DMS79 treated with DMSO at 0.1 percent for 48 hours (cell line): ENCODE measurements around the gene MAGI2.
"Not testable (repeated sequence)": the region's sequence is repeated elsewhere in the genome, so short reads cannot be mapped to it uniquely, and the experiment has no call there.

Experiments used
- DNase-seq: peaks from one replicate; lab custom pipeline; 2025; lab: John Stamatoyannopoulos, UW

The MAGI2 gene

DNA sequence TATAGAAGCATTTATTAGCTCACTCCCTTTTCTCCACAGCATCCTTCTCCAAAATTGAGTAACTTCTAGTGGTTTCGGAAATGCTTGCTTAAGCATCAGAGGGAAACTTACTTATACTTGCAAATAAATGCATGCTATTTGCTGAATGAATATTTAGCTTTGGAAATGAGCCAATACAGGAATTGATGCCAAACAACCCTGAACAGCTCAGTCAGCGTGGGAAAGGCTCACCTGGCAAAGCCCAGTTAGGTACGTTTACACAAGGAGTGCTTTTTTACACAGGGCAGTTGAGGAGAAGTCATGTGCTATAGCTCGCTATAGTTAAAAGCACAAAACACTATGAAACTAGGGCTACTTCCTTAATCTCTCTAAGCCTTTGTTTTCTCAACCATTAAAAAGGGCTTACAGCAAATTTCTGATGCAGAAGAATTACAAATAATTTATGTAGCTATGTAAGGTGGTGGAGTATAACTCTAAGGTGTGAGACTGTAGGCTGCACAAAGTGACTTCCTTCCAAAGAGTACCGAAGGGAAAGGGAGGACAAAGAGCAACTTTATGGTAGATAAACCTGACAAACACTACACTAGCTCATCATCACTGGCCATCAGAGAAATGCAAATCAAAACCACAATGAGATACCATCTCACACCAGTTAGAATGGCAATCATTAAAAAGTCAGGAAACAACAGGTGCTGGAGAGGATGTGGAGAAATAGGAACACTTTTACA lies 1156.7 kb downstream of the MAGI2 start:
- peak; percentile 52 for DNase-seq

DNA sequence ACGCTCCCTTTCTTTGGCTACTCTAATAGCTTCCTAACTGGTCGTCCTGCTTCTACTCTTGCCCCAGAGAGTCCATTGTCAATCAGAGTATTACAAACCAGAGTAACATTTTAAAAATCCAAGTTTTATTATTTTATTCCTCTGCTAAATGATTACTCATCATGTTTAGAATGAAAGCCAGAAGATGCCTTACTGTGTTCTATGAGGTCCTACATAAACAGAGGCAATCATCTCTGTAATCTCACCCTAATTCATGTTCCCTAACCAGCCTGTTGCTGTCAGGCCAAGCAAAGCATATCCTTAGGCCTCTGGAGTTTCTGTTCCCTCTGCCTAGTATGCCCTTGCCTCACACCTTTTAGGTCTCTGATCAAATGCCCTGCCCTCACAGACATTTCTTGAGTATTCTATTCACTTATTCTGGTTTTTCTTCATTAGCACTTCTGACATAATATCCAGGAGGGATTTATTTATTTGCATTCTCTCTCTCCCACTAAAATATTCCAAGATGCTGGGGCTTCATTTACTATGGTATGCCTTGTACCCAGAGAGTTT lies 1157.3 kb downstream of the MAGI2 start:
- no peak for DNase-seq

DNA sequence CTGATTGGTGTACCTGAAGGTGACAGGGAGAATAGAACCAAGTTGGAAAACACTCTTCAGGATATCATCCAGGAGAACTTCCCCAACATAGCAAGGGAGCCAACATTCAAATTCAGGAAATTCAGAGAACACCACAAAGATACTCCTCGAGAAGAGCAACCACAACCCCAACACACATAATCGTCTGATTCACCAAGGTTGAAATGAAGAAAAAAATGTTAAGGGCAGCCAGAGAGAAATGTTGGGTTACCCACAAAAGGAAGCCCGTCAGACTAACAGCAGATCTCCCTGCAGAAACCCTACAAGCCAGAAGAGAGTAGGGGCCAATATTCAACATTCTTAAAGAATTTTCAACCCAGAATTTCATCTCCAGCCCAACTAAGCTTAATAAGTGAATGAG lies 1164.0 kb downstream of the MAGI2 start:
- DNase-seq = not testable (repeated sequence)

DNA sequence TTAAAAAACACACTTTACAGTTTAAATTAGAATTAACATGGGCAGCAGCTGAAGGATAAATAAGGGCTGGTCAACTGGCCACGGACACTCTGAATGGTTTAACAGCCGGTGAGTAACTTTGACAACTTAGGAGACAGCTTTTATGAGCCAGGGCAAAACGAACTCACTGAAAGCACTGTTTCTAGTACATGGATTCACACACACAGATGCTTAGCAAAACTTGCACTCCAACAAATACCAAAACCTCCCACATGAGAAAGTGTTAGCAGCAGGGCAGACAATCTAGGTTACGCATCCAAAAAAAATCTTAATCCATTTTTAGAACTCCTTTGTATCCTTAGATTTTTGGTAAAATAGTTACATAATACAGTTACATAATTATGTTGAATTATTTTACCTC lies 1168.5 kb downstream of the MAGI2 start:
- no peak for DNase-seq

DNA sequence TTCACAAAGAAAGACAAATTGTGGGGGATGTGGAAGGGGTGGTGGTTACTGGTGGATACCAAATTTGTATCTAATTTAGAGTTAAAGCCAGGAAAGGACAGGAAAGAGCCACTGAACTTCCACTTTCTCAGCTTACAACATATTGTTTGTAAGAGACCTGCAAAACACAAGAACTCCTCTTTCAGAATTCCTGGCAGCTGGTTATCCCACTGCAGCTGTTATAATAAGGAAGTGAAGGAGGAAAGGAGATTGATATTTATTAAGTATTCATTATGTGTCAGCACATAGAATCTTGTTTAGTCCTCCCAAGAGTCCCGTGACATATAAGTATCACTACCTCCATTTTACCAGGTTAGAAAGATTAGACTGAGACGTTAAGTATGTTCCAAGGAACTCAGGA lies 1173.2 kb downstream of the MAGI2 start:
- DNase-seq = no peak

DNA sequence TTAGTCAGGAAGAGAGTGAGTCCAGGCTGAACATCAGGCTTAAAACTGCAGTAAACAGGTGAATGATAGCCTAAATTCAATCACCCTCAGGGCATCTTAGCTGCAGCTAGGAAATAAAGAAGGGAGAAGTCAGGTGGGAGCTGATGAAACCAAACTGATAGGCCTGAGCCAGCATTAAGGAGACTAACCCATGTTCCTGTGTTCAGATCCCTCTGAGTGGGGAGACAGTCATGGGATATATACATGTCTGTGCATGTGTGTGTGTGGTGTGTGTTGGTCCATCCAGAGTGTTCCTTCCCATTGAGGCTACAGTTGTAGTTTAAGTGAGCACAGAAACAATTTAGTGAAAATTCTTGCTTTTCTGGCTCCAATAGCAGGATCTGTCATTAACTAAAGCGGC lies 1174.0 kb downstream of the MAGI2 start:
- DNase-seq = no peak

DNA sequence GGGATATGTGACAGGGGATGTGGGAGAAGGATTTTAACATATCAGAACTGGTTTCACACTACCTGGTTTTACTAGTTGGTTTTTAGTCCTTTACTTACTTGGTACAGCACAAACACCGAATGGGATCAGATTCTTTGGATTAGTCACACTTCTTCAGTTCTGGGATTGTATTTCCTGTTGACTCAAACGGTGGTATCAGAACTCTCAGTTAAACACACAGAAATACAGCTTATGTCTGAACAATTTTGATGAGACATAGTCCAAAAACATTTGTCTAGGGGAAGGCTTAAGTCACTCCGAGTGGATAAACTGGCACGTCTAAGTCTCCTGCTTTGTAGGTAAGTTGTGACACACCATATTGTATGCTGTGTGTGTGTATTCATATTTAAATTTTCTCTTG lies 1174.4 kb downstream of the MAGI2 start:
- DNase-seq = no peak

DNA sequence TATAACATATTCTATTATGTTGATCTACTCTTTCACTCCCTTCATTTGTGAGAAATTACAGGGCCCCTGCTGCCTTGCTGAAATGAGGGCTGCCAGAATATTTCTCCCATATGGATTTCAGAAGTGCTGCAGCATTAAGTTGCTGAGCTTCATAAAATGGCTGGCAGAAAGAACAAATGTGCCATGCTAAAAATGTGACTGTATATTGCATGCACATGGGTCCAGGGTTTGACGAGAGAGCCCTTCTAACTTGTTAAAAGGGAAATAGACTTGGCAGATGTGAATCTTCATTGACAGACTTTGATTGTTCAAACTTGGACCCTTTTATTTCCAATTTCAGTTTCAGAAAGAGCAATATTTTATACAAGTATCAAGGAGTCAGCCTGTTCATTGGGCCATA lies 1186.3 kb downstream of the MAGI2 start:
- no peak for DNase-seq

- no peak for DNase-seq
Measured at GRCh38 chr7:78265486-78265885, 1188.0 kb downstream of the MAGI2 start.

GRCh38 chr7:78265071-78265470 lies 1188.4 kb downstream of the MAGI2 start:
- no peak for DNase-seq

- no peak for DNase-seq
Measured at GRCh38 chr7:78264105-78264504, 1189.4 kb downstream of the MAGI2 start.

DNA sequence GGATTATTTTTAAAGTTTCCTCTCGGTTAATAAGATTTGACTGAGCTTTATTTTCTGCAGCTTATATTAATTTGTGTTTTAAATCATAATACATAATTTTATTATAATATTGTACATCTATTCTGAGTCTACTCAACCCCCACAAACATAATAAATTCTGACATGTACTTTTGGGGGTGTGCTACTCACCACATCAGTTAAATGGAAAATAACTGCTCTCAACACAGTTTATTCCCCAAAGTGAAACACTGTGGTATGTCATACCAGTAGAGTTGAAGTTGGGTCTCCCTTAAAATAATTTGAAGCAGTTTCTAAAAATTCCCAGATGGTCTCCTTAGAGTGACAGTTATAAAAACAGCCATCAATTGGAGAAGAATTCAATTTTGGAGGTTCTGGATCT lies 1191.7 kb downstream of the MAGI2 start:
- no peak for DNase-seq

DNA sequence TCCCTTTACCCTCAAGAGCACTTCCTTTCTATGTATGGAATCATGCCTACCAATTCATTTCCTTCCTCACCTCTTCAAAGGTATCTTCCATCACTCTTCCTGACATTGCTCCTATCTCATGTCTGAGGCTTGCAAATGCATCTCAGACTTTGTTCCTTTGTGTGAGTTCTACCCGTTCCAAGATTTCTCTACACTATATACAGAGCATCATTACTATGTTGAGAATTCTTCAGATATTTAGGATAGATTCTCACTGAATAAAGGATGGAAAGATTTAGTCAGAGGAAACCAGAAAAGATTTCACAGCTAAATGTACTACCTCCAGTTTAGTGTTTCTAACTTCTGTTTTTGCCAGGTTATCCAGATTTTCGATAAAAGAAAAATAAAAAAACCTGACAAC lies 1192.2 kb downstream of the MAGI2 start:
- DNase-seq = no peak

- no peak for DNase-seq
Measured at GRCh38 chr7:78260826-78261225, 1192.6 kb downstream of the MAGI2 start.

GRCh38 chr7:78254726-78255055 lies 1198.8 kb downstream of the MAGI2 start:
- no peak for DNase-seq

DNA sequence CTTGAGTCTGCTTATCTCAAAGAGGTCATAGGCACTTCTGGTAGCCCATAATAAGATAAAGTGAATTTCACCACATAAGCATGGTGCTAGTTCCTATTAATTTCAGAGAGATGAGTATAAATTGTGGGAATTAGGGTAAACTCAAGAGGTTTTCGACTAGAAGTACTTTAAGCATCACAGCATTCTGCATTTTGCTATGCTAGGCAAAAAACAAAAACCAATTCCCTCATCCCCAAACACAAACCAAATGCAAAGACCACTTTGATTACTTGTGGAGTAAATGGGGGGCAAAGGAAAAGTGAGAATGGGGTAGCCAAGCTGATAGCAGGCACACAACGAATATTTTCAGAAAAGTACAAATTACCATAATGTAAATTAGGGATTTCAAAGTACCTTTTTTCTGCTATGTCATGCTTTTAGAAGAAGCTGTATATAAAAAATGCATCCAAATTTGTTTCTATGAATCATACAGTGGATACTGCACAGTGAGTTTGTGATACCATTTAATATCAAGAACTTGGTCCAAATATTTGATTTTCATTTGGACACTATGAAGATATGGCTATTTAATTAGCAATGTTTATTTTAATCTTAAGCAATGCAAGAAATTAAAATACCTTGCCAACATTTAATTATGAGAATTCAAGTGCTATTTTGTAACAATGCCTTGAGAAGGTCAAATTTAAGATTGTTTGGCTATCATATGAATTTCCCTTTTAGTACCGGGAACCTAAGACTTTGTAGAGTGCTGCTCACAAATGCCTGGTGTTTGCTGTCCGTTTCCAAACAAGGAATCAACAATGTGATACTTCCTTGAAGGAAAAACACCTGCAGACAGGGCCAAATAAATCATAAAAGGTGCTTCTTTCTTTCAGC lies 1199.4 kb downstream of the MAGI2 start:
- DNase-seq = peak; percentile 12

GRCh38 chr7:78248867-78249266 lies 1204.6 kb downstream of the MAGI2 start:
- no peak for DNase-seq

GRCh38 chr7:78247910-78248689 lies 1205.4 kb downstream of the MAGI2 start:
- DNase-seq = no peak

DNA sequence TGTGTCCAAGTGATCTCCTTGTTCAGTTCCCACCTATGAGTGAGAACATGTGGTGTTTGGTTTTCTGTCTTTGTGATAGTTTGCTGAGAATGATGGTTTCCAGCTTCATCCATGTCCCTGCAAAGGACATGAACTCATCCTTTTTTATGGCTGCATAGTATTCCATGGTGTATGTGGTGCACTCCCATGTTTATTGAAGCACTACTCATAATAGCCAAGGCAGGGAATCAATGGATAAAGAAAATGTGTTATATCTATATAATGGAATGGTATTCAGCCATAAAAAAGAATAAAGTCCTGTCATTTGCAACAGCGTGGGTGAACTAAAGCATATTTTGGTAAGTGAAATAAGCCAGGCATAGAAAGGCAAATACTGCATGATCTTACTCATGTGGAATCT lies 1213.3 kb downstream of the MAGI2 start:
- not testable (repeated sequence) for DNase-seq

GRCh38 chr7:78234634-78235033 lies 1218.8 kb downstream of the MAGI2 start:
- no peak for DNase-seq

DNA sequence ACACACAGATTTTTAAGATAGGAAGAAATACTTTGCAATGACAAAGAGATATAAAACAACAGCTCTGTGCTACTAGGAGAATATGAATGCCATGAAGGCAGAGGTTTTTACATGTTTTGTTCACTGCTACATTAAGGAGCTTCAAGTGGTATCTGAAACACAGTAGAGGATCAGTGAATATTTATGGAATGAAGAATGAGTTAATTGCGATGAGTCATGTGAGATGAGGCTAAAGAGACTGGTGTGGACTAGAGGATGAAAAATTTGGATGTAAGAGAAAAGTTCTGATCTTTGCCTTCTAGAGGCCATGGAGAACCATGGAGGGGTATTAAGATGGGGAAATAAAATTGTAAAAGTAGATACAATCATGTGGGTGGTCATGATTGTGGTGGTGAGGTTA lies 1220.7 kb downstream of the MAGI2 start:
- DNase-seq = no peak

- DNase-seq = peak; percentile 52
Measured at GRCh38 chr7:78226059-78226719, 1227.3 kb downstream of the MAGI2 start.
